Measurements from ENCODE around the gene AREG. TPM values are rescaled to one million over a fixed set of nuclear protein-coding genes. Genes with fewer than 3 reads are reported as not detected.

AREG gene
- total and polyA plus RNA-seq, 2 experiments from 2014 or later, result 0.45 TPM; not detected in 1

- TF ChIP-seq ETS1 (IDR thresholded peaks at IDR 0.05) (no peak), EZH2 (IDR thresholded peaks at IDR 0.05; ENCODE audit: low read depth, unreplicated experiment) (no peak)
Observed at GRCh38 chr4:74471264-74471663, 26.3 kb downstream of the AREG start (continued).

- Histone ChIP-seq H3K9me2 (ENCODE audit: insufficient read depth) (peaks cover 7% of the 10 kb centered on the region; the same call in 1 of the 2 replicates), H3K4me1 (ENCODE audit: insufficient read depth) (no peaks in the 10 kb centered on the region), H3K27me3 (ENCODE audit: insufficient read depth) (no peaks in the 10 kb centered on the region), H3K27ac (ENCODE audit: low read depth) (no peak overlapping the region), H3K4me3 (no peak overlapping the region), H3F3A (replicated peaks; ENCODE audit: low read depth) (no peaks in the 10 kb centered on the region), H3K36me3 (ENCODE audit: insufficient read depth) (no peaks in the 10 kb centered on the region), H3K79me2 (replicated peaks; ENCODE audit: insufficient read depth) (no peaks in the 10 kb centered on the region), H3K4me2 (no peak overlapping the region), H4K20me1 (replicated peaks; ENCODE audit: insufficient read depth) (no peaks in the 10 kb centered on the region), H2AFZ (no peak overlapping the region; the same call in 1 of the 2 replicates)
- no peak overlapping the region for H3K27ac Mint-ChIP-seq
- no peak overlapping the region for H3K4me3 Mint-ChIP-seq
- no peaks in the 10 kb centered on the region for H3K27me3 Mint-ChIP-seq (ENCODE audit: insufficient read depth, low read depth, poor library complexity)
- no peak for TF ChIP-seq EZH2phosphoT487 (IDR thresholded peaks at IDR 0.05; ENCODE audit: unreplicated experiment)
- no peak for TF ChIP-seq NANOG (IDR thresholded peaks at IDR 0.05; ENCODE audit: borderline replicate concordance)
- TF ChIP-seq STAT1 (IDR thresholded peaks at IDR 0.05; ENCODE audit: unreplicated experiment), result no peak
- no peak for TF ChIP-seq ETS1 (IDR thresholded peaks at IDR 0.05)
- no peaks in the 10 kb centered on the region for H3K9me3 Mint-ChIP-seq
- DNase-seq (ENCODE audit: low spot score) (peak; percentile 6), ATAC-seq (no peak)
- peaks cover 7% of the 10 kb centered on the region for H3K4me1 Mint-ChIP-seq
- H3K36me3 Mint-ChIP-seq (ENCODE audit: low read depth), result no peaks in the 10 kb centered on the region
Observed at GRCh38 chr4:74473155-74473811, 28.3 kb downstream of the AREG start.

- H3K9me3 Mint-ChIP-seq, result no peaks in the 10 kb centered on the region
- peaks cover 7% of the 10 kb centered on the region for H3K4me1 Mint-ChIP-seq
- H3K9me2 ChIP-seq (ENCODE audit: insufficient read depth), result peaks cover 7% of the 10 kb centered on the region; the same call in 1 of the 2 replicates
- no peak overlapping the region for H3K4me2 ChIP-seq
- H3F3A ChIP-seq (replicated peaks; ENCODE audit: low read depth), result no peaks in the 10 kb centered on the region
- H2AFZ ChIP-seq, result no peak overlapping the region; the same call in 1 of the 2 replicates
- H3K36me3 Mint-ChIP-seq (ENCODE audit: low read depth), result no peaks in the 10 kb centered on the region
- H3K36me3 ChIP-seq (ENCODE audit: insufficient read depth), result no peaks in the 10 kb centered on the region
- no peaks in the 10 kb centered on the region for H4K20me1 ChIP-seq (replicated peaks; ENCODE audit: insufficient read depth)
- DNase-seq (ENCODE audit: low spot score), result no peak
- no peak overlapping the region for H3K27ac ChIP-seq (ENCODE audit: low read depth)
- no peak overlapping the region for H3K27ac Mint-ChIP-seq
- H3K4me3 ChIP-seq, result no peak overlapping the region
- no peak for ATAC-seq
- no peaks in the 10 kb centered on the region for H3K27me3 ChIP-seq (ENCODE audit: insufficient read depth)
- no peak overlapping the region for H3K4me3 Mint-ChIP-seq
- H3K4me1 ChIP-seq (ENCODE audit: insufficient read depth), result no peaks in the 10 kb centered on the region
- no peaks in the 10 kb centered on the region for H3K27me3 Mint-ChIP-seq (ENCODE audit: insufficient read depth, low read depth, poor library complexity)
- H3K79me2 ChIP-seq (replicated peaks; ENCODE audit: insufficient read depth), result no peaks in the 10 kb centered on the region
- TF ChIP-seq EZH2 (IDR thresholded peaks at IDR 0.05; ENCODE audit: low read depth, unreplicated experiment) (no peak), ZNF114 (CRISPR knock-in tag; IDR thresholded peaks at IDR 0.05) (no peak), ZNF462 (CRISPR knock-in tag; IDR thresholded peaks at IDR 0.05) (no peak), CREB1 (CRISPR knock-in tag; IDR thresholded peaks at IDR 0.05; ENCODE audit: low read depth) (no peak), EZH2phosphoT487 (IDR thresholded peaks at IDR 0.05; ENCODE audit: unreplicated experiment) (no peak), JUNB (IDR thresholded peaks at IDR 0.05; ENCODE audit: unreplicated experiment) (no peak), STAT1 (IDR thresholded peaks at IDR 0.05; ENCODE audit: unreplicated experiment) (no peak)
Observed at GRCh38 chr4:74474345-74475090, 29.6 kb downstream of the AREG start.
